ENCODE data around the gene COL5A1. TPM values are rescaled to one million over a fixed set of nuclear protein-coding genes. Genes with fewer than 3 reads are reported as not detected.

The COL5A1 gene
- total RNA-seq, 1 donor from 2014 or later = 13.9 TPM

GRCh38 chr9:134846699-134847098, 205.1 kb downstream of the COL5A1 start:
- peaks cover 7% of the 10 kb centered on the region for H3K36me3 ChIP-seq
- no peak for DNase-seq
- H3K4me3 ChIP-seq = no peak overlapping the region
- no peak overlapping the region for H3K27ac ChIP-seq (replicated peaks)
- no peaks in the 10 kb centered on the region for H3K27me3 ChIP-seq (ENCODE audit: low read depth)
- TF ChIP-seq CTCF (IDR thresholded peaks at IDR 0.05; ENCODE audit: borderline replicate concordance) = no peak
- intact Hi-C loops (cut with micrococcal nuclease) = no loop called here
- no peaks in the 10 kb centered on the region for H3K9me3 ChIP-seq (replicated peaks)
- peaks cover 9% of the 10 kb centered on the region for H3K4me1 ChIP-seq

- DNase-seq = no peak
- no peak overlapping the region for H3K27ac ChIP-seq (replicated peaks)
- H3K4me3 ChIP-seq = no peak overlapping the region
- no peaks in the 10 kb centered on the region for H3K27me3 ChIP-seq (ENCODE audit: low read depth)
- no peak for TF ChIP-seq CTCF (IDR thresholded peaks at IDR 0.05; ENCODE audit: borderline replicate concordance)
- H3K9me3 ChIP-seq (replicated peaks) = no peaks in the 10 kb centered on the region
- peaks cover 7% of the 10 kb centered on the region for H3K36me3 ChIP-seq
- intact Hi-C loops (cut with micrococcal nuclease) = no loop called here
- H3K4me1 ChIP-seq = peaks cover 9% of the 10 kb centered on the region
These were observed 205.5 kb downstream of the COL5A1 start for GRCh38 chr9:134847138-134847537.

DNA sequence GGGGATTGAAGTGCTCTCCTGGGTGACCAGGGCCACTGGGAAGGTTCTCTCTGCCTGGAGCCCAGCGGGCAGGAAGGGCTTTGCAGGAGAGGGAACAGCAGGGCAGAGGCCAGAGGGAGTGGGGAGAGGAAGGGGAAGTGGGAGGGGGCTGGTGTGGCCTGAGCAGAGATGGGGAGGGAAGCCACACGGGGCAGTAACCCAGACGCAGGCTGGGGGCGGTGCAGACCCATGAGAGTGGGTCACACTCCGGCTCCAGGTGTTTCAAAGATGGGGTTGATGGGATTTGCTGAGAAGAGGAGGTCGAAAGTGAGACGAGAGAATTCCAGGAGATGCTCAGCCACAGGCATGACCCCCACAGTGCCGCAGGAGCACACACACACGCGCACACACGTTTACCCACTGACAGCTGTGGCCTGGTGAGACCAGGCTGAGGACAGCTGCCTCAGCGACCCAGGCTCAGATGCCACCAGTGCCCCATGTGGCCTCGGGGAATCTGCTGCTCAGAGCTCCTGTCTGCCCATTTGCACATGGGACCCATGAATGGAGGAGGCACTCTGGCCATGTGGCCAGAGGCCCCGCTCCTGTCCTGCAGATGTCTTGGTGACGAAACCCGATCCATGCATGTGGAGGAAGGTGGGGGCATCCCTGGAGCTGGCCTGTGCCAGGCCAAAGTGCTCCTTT, 206.3 kb downstream of the COL5A1 start:
- Histone ChIP-seq H3K4me3 (no peak overlapping the region), H3K36me3 (peaks cover 1% of the 10 kb centered on the region), H3K27ac (replicated peaks) (no peak overlapping the region), H3K27me3 (ENCODE audit: low read depth) (peaks cover 2% of the 10 kb centered on the region), H3K9me3 (replicated peaks) (no peaks in the 10 kb centered on the region), H3K4me1 (peaks cover 3% of the 10 kb centered on the region)
- no peak for TF ChIP-seq CTCF (IDR thresholded peaks at IDR 0.05; ENCODE audit: borderline replicate concordance)
- DNase-seq = no peak
- intact Hi-C loops (cut with micrococcal nuclease) = no loop called here

- DNase-seq = no peak
- Histone ChIP-seq H3K27me3 (ENCODE audit: low read depth) (peaks cover 9% of the 10 kb centered on the region), H3K4me1 (no peaks in the 10 kb centered on the region), H3K36me3 (no peaks in the 10 kb centered on the region), H3K4me3 (no peak overlapping the region), H3K9me3 (replicated peaks) (no peaks in the 10 kb centered on the region), H3K27ac (replicated peaks) (no peak overlapping the region)
- TF ChIP-seq CTCF (IDR thresholded peaks at IDR 0.05; ENCODE audit: borderline replicate concordance) = no peak
- intact Hi-C loops (cut with micrococcal nuclease) = no loop called here
These were observed 206.9 kb downstream of the COL5A1 start for GRCh38 chr9:134848504-134848903.

DNA sequence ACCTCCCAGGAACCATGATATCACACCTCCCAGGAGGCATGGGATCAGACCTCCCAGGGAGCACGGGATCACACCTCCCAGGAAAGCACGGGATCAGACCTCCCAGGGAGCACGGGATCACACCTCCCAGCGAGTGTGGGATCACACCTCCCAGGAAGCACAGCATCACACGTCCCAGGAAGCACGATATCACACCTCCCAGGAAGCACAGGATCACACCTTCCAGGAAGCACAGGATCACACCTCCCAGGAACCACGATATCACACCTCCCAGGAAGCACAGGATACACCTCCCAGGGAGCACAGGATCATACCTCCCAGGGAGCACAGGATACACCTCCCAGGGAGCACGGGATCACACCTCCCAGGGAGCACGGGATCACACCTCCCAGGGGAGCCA, 209.0 kb downstream of the COL5A1 start:
- H3K27ac ChIP-seq (replicated peaks) = no peak overlapping the region
- no peaks in the 10 kb centered on the region for H3K4me1 ChIP-seq
- H3K4me3 ChIP-seq = no peak overlapping the region
- intact Hi-C loops (cut with micrococcal nuclease) = no loop called here
- H3K9me3 ChIP-seq (replicated peaks) = no peaks in the 10 kb centered on the region
- no peak for DNase-seq
- H3K27me3 ChIP-seq (ENCODE audit: low read depth) = peaks cover 27% of the 10 kb centered on the region
- no peaks in the 10 kb centered on the region for H3K36me3 ChIP-seq
- TF ChIP-seq CTCF (IDR thresholded peaks at IDR 0.05; ENCODE audit: borderline replicate concordance) = no peak
